OCI-LY7 (cell line): ENCODE measurements around the gene ARHGAP26.

Source experiments
- CTCF ChIP-seq: fragments of 200-600 bp; sonication (generic); conservative IDR thresholded peaks from 2 replicates; pipeline ENCODE4 v1.5.1; 2014; ENCODE audit warnings: mild to moderate bottlenecking, antibody characterized with exemption, low read length, moderate library complexity, mixed read lengths
- EZH2phosphoT487 ChIP-seq: fragments of 200-600 bp; sonication (generic); IDR thresholded peaks from 2 replicates; pipeline ENCODE4 v1.6.1; 2018; ENCODE audit warnings: low read depth, borderline replicate concordance, mild to moderate bottlenecking, mixed run types, antibody characterized with exemption, low read length, moderate library complexity, mixed read lengths

- TF ChIP-seq CTCF = no peak
- no peak for TF ChIP-seq EZH2phosphoT487
Measured at GRCh38 chr5:142966121-142966420, 195.9 kb downstream of the ARHGAP26 start.
